ENCODE data around the gene PKNOX1.

GRCh38 chr21:42925114-42925926, 49.0 kb upstream of the PKNOX1 start, which contains the start of gene ERVH48-1:
- TF ChIP-seq, protein P1, sequence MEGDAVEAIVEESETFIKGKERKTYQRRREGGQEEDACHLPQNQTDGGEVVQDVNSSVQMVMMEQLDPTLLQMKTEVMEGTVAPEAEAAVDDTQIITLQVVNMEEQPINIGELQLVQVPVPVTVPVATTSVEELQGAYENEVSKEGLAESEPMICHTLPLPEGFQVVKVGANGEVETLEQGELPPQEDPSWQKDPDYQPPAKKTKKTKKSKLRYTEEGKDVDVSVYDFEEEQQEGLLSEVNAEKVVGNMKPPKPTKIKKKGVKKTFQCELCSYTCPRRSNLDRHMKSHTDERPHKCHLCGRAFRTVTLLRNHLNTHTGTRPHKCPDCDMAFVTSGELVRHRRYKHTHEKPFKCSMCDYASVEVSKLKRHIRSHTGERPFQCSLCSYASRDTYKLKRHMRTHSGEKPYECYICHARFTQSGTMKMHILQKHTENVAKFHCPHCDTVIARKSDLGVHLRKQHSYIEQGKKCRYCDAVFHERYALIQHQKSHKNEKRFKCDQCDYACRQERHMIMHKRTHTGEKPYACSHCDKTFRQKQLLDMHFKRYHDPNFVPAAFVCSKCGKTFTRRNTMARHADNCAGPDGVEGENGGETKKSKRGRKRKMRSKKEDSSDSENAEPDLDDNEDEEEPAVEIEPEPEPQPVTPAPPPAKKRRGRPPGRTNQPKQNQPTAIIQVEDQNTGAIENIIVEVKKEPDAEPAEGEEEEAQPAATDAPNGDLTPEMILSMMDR (IDR thresholded peaks at IDR 0.05; ENCODE audit: low read depth, low read length): no peak
- TF ChIP-seq POLR2A (IDR thresholded peaks at IDR 0.05; ENCODE audit: extremely low read depth, insufficient read length) (no peak), MYC (IDR thresholded peaks at IDR 0.05; ENCODE audit: low read depth, low read length) (no peak)
- TF ChIP-seq, protein P2, sequence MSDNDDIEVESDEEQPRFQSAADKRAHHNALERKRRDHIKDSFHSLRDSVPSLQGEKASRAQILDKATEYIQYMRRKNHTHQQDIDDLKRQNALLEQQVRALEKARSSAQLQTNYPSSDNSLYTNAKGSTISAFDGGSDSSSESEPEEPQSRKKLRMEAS (IDR thresholded peaks at IDR 0.05; ENCODE audit: low read depth, low read length): no peak

All from NB4 (cell line).